Peyer's patch (tissue), 4 donors: ENCODE measurements around the gene PER3.

Experiments used
- CTCF ChIP-seq, 6 experiments: fragments of 450-650 bp in 4 of 6; fragments of 200-600 bp in 2 of 6; sonication (generic) in 1 of 6; IDR thresholded peaks; one replicate each; pipeline ENCODE4 v1.5.1; 2017 to 2019; ENCODE audit warnings: antibody characterized with exemption in 6 of 6, mild to moderate bottlenecking in 3 of 6, moderate library complexity in 1 of 6
- POLR2A ChIP-seq, 2 donors: fragments of 450-650 bp; IDR thresholded peaks; one replicate each; pipeline ENCODE4 v1.5.1; 2017; ENCODE audit warnings: antibody characterized with exemption in 2 of 2, mild to moderate bottlenecking in 2 of 2, moderate library complexity in 2 of 2

DNA sequence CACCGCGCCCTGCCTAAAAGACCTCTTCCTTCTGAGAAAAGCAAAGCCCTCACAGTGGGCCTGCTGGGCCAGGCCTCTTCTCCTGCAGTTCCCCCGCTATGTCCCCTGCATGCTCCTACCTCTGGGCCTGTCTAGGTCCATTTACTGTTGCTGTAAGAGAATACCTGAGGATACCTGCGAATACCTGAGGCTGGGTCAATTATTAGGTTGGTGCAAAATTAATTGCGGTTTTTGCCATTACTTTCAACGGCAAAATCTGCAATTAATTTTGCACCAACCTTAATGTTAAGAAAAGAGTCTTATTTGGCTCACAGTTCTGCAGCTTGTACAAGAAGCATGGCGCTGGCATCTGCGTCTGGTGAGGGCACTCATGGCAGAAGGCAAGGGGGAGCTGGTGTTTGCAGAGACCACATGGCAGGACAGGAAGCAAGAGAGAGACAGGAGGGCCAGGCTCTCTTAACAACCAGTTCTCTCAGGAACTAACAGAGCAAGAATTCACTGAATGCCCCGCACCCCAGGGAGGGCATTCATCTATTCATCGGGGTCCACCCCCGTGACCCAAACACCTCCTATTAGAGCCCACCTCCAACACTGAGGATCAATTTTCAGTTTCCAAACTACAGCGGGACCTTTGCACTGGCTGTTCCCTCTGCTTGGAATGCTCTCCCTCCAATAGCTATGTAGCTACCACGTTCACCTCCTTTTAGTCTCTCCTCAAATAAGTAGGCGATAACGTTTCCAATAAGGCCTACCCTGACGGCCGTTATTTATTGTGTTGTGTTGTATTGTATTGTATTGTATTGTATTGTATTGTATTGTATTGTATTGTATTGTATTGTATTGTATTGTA, 78.3 kb downstream of the PER3 start:
- TF ChIP-seq CTCF (IDR thresholded peaks at IDR 0.05) (no peak), POLR2A (IDR thresholded peaks at IDR 0.05) (no peak)
